ENCODE data around the gene KLK1. TPM values are rescaled to one million over a fixed set of nuclear protein-coding genes. Genes with fewer than 3 reads are reported as not detected.

The KLK1 gene
- total and polyA plus RNA-seq, 2 of the 13 experiments (the other 11 are each of a cell fraction or from before 2014, with no cell fraction given), result not detected

GRCh38 chr19:50843701-50844221, 20.2 kb upstream of the KLK1 start:
- ChIA-PET POLR2A (no interaction called here), CTCF (ENCODE audit: low intra/inter-chr PET ratio, low total read pairs) (no interaction called here)
- H3K79me2 ChIP-seq (ENCODE audit: insufficient read depth, low read length), result no peaks in the 10 kb centered on the region
- WGBS (ENCODE audit: low lambda C conversion rate), result 2% methylated on average over 7 of the region's 7 CpGs
- no peak overlapping the region for H3K9ac ChIP-seq (ENCODE audit: insufficient read depth, low read depth, low read length)
- H3K4me1 ChIP-seq (ENCODE audit: insufficient read depth, low read length), result no peaks in the 10 kb centered on the region
- H4K20me1 ChIP-seq (ENCODE audit: insufficient read depth, low read length), result no peaks in the 10 kb centered on the region
- H3K36me3 ChIP-seq (replicated peaks in 1 of 2; ENCODE audit: control insufficient read depth in 1 of 2, insufficient read depth in 2 of 2, low read length in 2 of 2), result no peaks in the 10 kb centered on the region
- in situ Hi-C loops (cut with HindIII; ENCODE audit: extremely low pct_ligation_motif_present, low pct_unique_long_range_greater_than_20kb), result no loop called here
- H3K4me3 ChIP-seq (replicated peaks in 1 of 3; ENCODE audit: insufficient read depth in 1 of 3, low read depth in 2 of 3, low read length in 3 of 3), result no peak overlapping the region
- H3K27me3 ChIP-seq (ENCODE audit: control insufficient read depth in 1 of 2, insufficient read depth in 2 of 2, low read length in 2 of 2), result peaks cover 0 to 4% of the 10 kb centered on the region in 2 experiments; a peak in 2 of 5 replicates
- no peaks in the 10 kb centered on the region for H3K9me3 ChIP-seq (ENCODE audit: low read length)
- H3K27ac ChIP-seq (ENCODE audit: extremely low read length, insufficient read depth, low read length), result no peak overlapping the region
- ATAC-seq (no peak), DNase-seq (ENCODE audit: low spot score) (no peak), FAIRE-seq (no peak)
- intact Hi-C loops (cut with micrococcal nuclease; ENCODE audit: unreplicated experiment), result no loop called here
- no peak overlapping the region for H3K4me2 ChIP-seq (ENCODE audit: low read depth, low read length)
- H2AFZ ChIP-seq (ENCODE audit: low read length), result no peak overlapping the region
- TF ChIP-seq ZNF800 (CRISPR knock-in tag; IDR thresholded peaks at IDR 0.05) (no peak), ZBTB3 (CRISPR knock-in tag; IDR thresholded peaks at IDR 0.05; ENCODE audit: borderline replicate concordance, low read depth) (no peak), DPF2 (CRISPR knock-in tag; IDR thresholded peaks at IDR 0.05; ENCODE audit: borderline replicate concordance, low read depth) (no peak), BCL3 (CRISPR knock-in tag; IDR thresholded peaks at IDR 0.05) (no peak), ZFP36 (IDR thresholded peaks at IDR 0.05; ENCODE audit: borderline replicate concordance, low read depth, low read length, partially characterized antibody) (no peak), MZF1 (CRISPR knock-in tag; IDR thresholded peaks at IDR 0.05; ENCODE audit: borderline replicate concordance) (no peak), ZNF20 (CRISPR knock-in tag; IDR thresholded peaks at IDR 0.05) (no peak), PBX3 (CRISPR knock-in tag; IDR thresholded peaks at IDR 0.05; ENCODE audit: borderline replicate concordance) (no peak), RFX5 (IDR thresholded peaks at IDR 0.05; ENCODE audit: low read depth, low read length) (no peak), RFXAP (CRISPR knock-in tag; IDR thresholded peaks at IDR 0.05; ENCODE audit: borderline replicate concordance) (no peak), ZNF687 (CRISPR knock-in tag; IDR thresholded peaks at IDR 0.05) (no peak), FOSL1 (CRISPR knock-in tag; IDR thresholded peaks at IDR 0.05; ENCODE audit: borderline replicate concordance) (no peak)
- no TSS peak for BruUV-seq (replicated peaks)

All from HepG2 (cell line).